GM21381 (cell line): Measurements from ENCODE around the gene DAZ4.
"Not testable (repeated sequence)": the region's sequence is repeated elsewhere in the genome, so short reads cannot be mapped to it uniquely, and the experiment has no call there.

Source experiments
- ATAC-seq: cut with Tn5 transposase; IDR thresholded peaks from one replicate; pipeline ENCODE4 v1.9.1; 2021; ENCODE audit warnings: mild to moderate bottlenecking, moderate library complexity; ENCODE audit not compliant: unreplicated experiment

The DAZ4 gene

GRCh38 chrY:24833619-24834018, at the start of gene DAZ4:
Gene DAZ4 (plus strand): TSS chrY:24833919. CDS start chrY:24834127, 208 bp downstream.
- ATAC-seq, result not testable (repeated sequence)

- not testable (repeated sequence) for ATAC-seq
These were observed 20.4 kb upstream of the DAZ4 start, which contains the start of gene DAZ3 for GRCh38 chrY:24813293-24813692. Gene DAZ3 (minus strand): TSS chrY:24813393. CDS start chrY:24813185, 208 bp downstream.

- ATAC-seq, result not testable (repeated sequence)
These were observed 11.9 kb upstream of the DAZ4 start for GRCh38 chrY:24821836-24822235.

GRCh38 chrY:24824184-24824879, 9.4 kb upstream of the DAZ4 start:
- ATAC-seq, result not testable (repeated sequence)

- ATAC-seq, result not testable (repeated sequence)
These were observed 8.7 kb upstream of the DAZ4 start for GRCh38 chrY:24825069-24825468.
